IMR-90 (cell line): Measurements from ENCODE around the gene COL5A3. TPM values are rescaled to one million over a fixed set of nuclear protein-coding genes. Genes with fewer than 3 reads are reported as not detected.

Source experiments
- ATAC-seq: fragments of 200-7000 bp; cut with Tn5 transposase; 2 replicates; pipeline ENCODE4 v1.9.1; 2020; ENCODE audit warnings: low read depth, mild to moderate bottlenecking, moderate library complexity
- BruUV-seq: library from RNA; stranded (reverse); fragments of 400-500 nt; replicated peaks from 2 replicates; lab custom pipeline; 2021; lab: Mats Ljungman, UMichigan
- CTCF ChIA-PET: fragments of 300-600 bp; formaldehyde crosslinking; extraction: SDS; loops from one replicate; lab custom pipeline; 2021; ENCODE audit warnings: antibody characterized with exemption; lab: Yijun Ruan, JAX
- POLR2A ChIA-PET: fragments of 300-600 bp; sonication (Branson Sonifier 250); formaldehyde crosslinking; loops from one replicate; lab custom pipeline; 2022; ENCODE audit warnings: antibody characterized with exemption; ENCODE audit not compliant: unreplicated experiment; lab: Charles Lee
- DNase-seq: peaks from one replicate; pipeline ENCODE4 v3.0.0; 2013
- H2AFZ ChIP-seq: replicated peaks from 2 replicates; pipeline ENCODE3; 2013; ENCODE audit warnings: low read length, mild to moderate bottlenecking; ENCODE audit not compliant: poor library complexity
- H2AK5ac ChIP-seq: 2 replicates; pipeline ENCODE4 v1.6.1; 2013; ENCODE audit warnings: low read depth, low read length, inconsistent platforms
- H2AK9ac ChIP-seq: replicated peaks from 2 replicates; pipeline ENCODE3; 2013; ENCODE audit warnings: mild to moderate bottlenecking, low read depth, low read length, moderate library complexity; ENCODE audit not compliant: poor library complexity
- H2BK120ac ChIP-seq: 2 replicates; pipeline ENCODE4 v1.6.1; 2013; ENCODE audit warnings: low read depth, low read length, inconsistent platforms
- H2BK15ac ChIP-seq: 3 replicates; pipeline ENCODE4 v1.6.1; 2013; ENCODE audit warnings: low read depth, low read length, inconsistent platforms
- H2BK20ac ChIP-seq: 2 replicates; pipeline ENCODE4 v1.6.1; 2013; ENCODE audit warnings: low read depth, mild to moderate bottlenecking, inconsistent platforms, low read length, moderate library complexity
- H2BK5ac ChIP-seq: 2 replicates; pipeline ENCODE4 v1.6.1; 2013; ENCODE audit warnings: mild to moderate bottlenecking, low read depth, low read length, inconsistent platforms; ENCODE audit not compliant: poor library complexity, severe bottlenecking
- H3K14ac ChIP-seq: replicated peaks from 2 replicates; pipeline ENCODE4 v1.6.1; 2013; ENCODE audit warnings: low read depth, low read length, inconsistent platforms
- H3K18ac ChIP-seq: 2 replicates; pipeline ENCODE4 v1.6.1; 2013; ENCODE audit warnings: low read depth, low read length, control low read depth
- H3K23ac ChIP-seq: 2 replicates; pipeline ENCODE4 v1.6.1; 2013; ENCODE audit warnings: low read depth, low read length, inconsistent platforms
- H3K27ac ChIP-seq: 2 replicates; pipeline ENCODE4 v1.5.1; 2013; ENCODE audit warnings: mild to moderate bottlenecking, control low read depth, low read length; ENCODE audit not compliant: insufficient read depth
- H3K27me3 ChIP-seq: 2 replicates; pipeline ENCODE4 v1.6.1; 2013; ENCODE audit warnings: low read length; ENCODE audit not compliant: control insufficient read depth, insufficient read depth
- H3K36me3 ChIP-seq: 2 replicates; pipeline ENCODE4 v1.6.1; 2013; ENCODE audit warnings: low read length, mixed read lengths; ENCODE audit not compliant: control insufficient read depth, insufficient read depth
- H3K4ac ChIP-seq: 2 replicates; pipeline ENCODE4 v1.6.1; 2013; ENCODE audit warnings: low read depth, low read length, inconsistent platforms
- H3K4me1 ChIP-seq: 2 replicates; pipeline ENCODE4 v1.6.1; 2013; ENCODE audit warnings: low read length, mixed read lengths; ENCODE audit not compliant: control insufficient read depth, insufficient read depth
- H3K4me2 ChIP-seq: 2 replicates; pipeline ENCODE4 v1.6.1; 2013; ENCODE audit warnings: low read depth, mild to moderate bottlenecking, control low read depth, low read length, moderate library complexity
- H3K4me3 ChIP-seq: 2 replicates; pipeline ENCODE4 v1.5.1; 2013; ENCODE audit warnings: low read depth, mild to moderate bottlenecking, control low read depth, low read length, moderate library complexity; ENCODE audit not compliant: insufficient read depth
- H3K56ac ChIP-seq: 2 replicates; pipeline ENCODE4 v1.6.1; 2013; ENCODE audit warnings: low read length, inconsistent platforms; ENCODE audit not compliant: insufficient read depth; ENCODE audit errors: extremely low read depth
- H3K79me1 ChIP-seq, 2 experiments: 2 replicates each; pipeline ENCODE4 v1.6.1; 2013; ENCODE audit warnings: low read length in 2 of 2, inconsistent platforms in 1 of 2, low read depth in 1 of 2
- H3K9ac ChIP-seq: 2 replicates; pipeline ENCODE4 v1.6.1; 2013; ENCODE audit warnings: low read depth, low read length, control low read depth
- H3K9me1 ChIP-seq: 2 replicates; pipeline ENCODE4 v1.6.1; 2013; ENCODE audit warnings: low read length, inconsistent platforms; ENCODE audit not compliant: insufficient read depth
- H3K9me3 ChIP-seq: 2 replicates; pipeline ENCODE4 v1.6.1; 2013; ENCODE audit warnings: low read length; ENCODE audit not compliant: control insufficient read depth, insufficient read depth
- H4K20me1 ChIP-seq: 2 replicates; pipeline ENCODE4 v1.6.1; 2013; ENCODE audit warnings: low read length, inconsistent platforms; ENCODE audit not compliant: insufficient read depth
- H4K5ac ChIP-seq: 2 replicates; pipeline ENCODE4 v1.6.1; 2013; ENCODE audit warnings: mild to moderate bottlenecking, low read depth, low read length, control low read depth
- H4K8ac ChIP-seq, 2 experiments: 2 replicates each; pipeline ENCODE4 v1.6.1; 2013; ENCODE audit warnings: low read depth in 2 of 2, low read length in 2 of 2, control low read depth in 1 of 2, inconsistent platforms in 1 of 2
- H4K91ac ChIP-seq: 2 replicates; pipeline ENCODE4 v1.6.1; 2013; ENCODE audit warnings: low read depth, low read length, inconsistent platforms; ENCODE audit not compliant: insufficient read depth
- BHLHE40 ChIP-seq: fragments of 150-350 bp; IDR thresholded peaks from 2 replicates; pipeline ENCODE4 v1.6.1; 2016; ENCODE audit warnings: mild to moderate bottlenecking, low read depth, low read length
- CEBPB ChIP-seq: IDR thresholded peaks from 2 replicates; pipeline ENCODE4 v1.6.1; 2012; ENCODE audit warnings: low read depth, low read length, improper control_type of control experiment
- CTCF ChIP-seq: conservative IDR thresholded peaks from 2 replicates; pipeline ENCODE4 v1.5.1; 2012; ENCODE audit warnings: mild to moderate bottlenecking, low read depth, low read length, improper control_type of control experiment
- ELK1 ChIP-seq: fragments of 150-350 bp; IDR thresholded peaks from 2 replicates; pipeline ENCODE4 v1.6.1; 2016; ENCODE audit warnings: low read depth, mild to moderate bottlenecking, low read length, moderate library complexity, borderline replicate concordance
- FOS ChIP-seq: fragments of 150-350 bp; IDR thresholded peaks from 2 replicates; pipeline ENCODE4 v1.6.1; 2016; ENCODE audit warnings: low read depth, low read length
- MAFK ChIP-seq: IDR thresholded peaks from 2 replicates; pipeline ENCODE4 v1.6.1; 2012; ENCODE audit warnings: low read depth, low read length, improper control_type of control experiment
- MAZ ChIP-seq: IDR thresholded peaks from 2 replicates; pipeline ENCODE4 v1.6.1; 2012; ENCODE audit warnings: low read depth, mild to moderate bottlenecking, low read length, improper control_type of control experiment, moderate library complexity, borderline replicate concordance
- MXI1 ChIP-seq: IDR thresholded peaks from 2 replicates; pipeline ENCODE4 v1.6.1; 2012; ENCODE audit warnings: low read depth, mild to moderate bottlenecking, low read length, moderate library complexity, borderline replicate concordance
- NFE2L2 ChIP-seq: fragments of 150-350 bp; IDR thresholded peaks from 2 replicates; pipeline ENCODE4 v1.6.1; 2016; ENCODE audit warnings: low read depth, mild to moderate bottlenecking, low read length
- POLR2A ChIP-seq: IDR thresholded peaks from 2 replicates; pipeline ENCODE4 v1.6.1; 2012; ENCODE audit warnings: mild to moderate bottlenecking, low read depth, low read length
- RAD21 ChIP-seq: IDR thresholded peaks from 2 replicates; pipeline ENCODE4 v1.6.1; 2012; ENCODE audit warnings: low read length, improper control_type of control experiment
- RCOR1 ChIP-seq: IDR thresholded peaks from 2 replicates; pipeline ENCODE4 v1.6.1; 2012; ENCODE audit warnings: mild to moderate bottlenecking, low read length, improper control_type of control experiment; ENCODE audit not compliant: insufficient replicate concordance
- RFX5 ChIP-seq: IDR thresholded peaks from 2 replicates; pipeline ENCODE4 v1.8.0; 2012; ENCODE audit warnings: low read depth, mild to moderate bottlenecking, low read length, moderate library complexity
- SMC3 ChIP-seq: fragments of 150-350 bp; IDR thresholded peaks from 2 replicates; pipeline ENCODE4 v1.6.1; 2016; ENCODE audit warnings: low read depth, mild to moderate bottlenecking, antibody characterized with exemption, low read length, moderate library complexity
- USF2 ChIP-seq: fragments of 150-350 bp; IDR thresholded peaks from 2 replicates; pipeline ENCODE4 v1.6.1; 2017; ENCODE audit warnings: mild to moderate bottlenecking, antibody characterized with exemption, low read length, low read depth
- WGBS, 2 experiments: methylation state at CpG; one replicate each; pipeline versions ENCODE4 v1.1.5 to v1.1.7; 2013; ENCODE audit warnings: missing lambda C conversion rate in 2 of 2; ENCODE audit not compliant: insufficient read length in 1 of 2; ENCODE audit errors: extremely low coverage in 2 of 2; 5-methylcytosine and 5-hydroxymethylcytosine counted together
- dilution Hi-C: fragments of 300-500 bp; cut with HindIII; formaldehyde crosslinking; loops from one replicate; pipeline ENCODE4 v1.14.3; 2018; ENCODE audit warnings: low sequenced_read_pairs; ENCODE audit not compliant: unreplicated experiment
- in situ Hi-C: fragments of 300-500 bp; cut with MboI; formaldehyde crosslinking; loops from 3 replicates; pipeline ENCODE4 v1.14.3; 2019; ENCODE audit warnings: low sequenced_read_pairs, inconsistent platforms, mixed read lengths
- intact Hi-C: fragments of 100-400 bp; cut with micrococcal nuclease; formaldehyde crosslinking; loops from 2 replicates; pipeline ENCODE4 v1.10.0; 2022
- polyA plus RNA-seq, 3 experiments: library from polyadenylated mRNA; depleted of rRNA; stranded (reverse); fragments of >200 nt; gene quantifications; 2 replicates each; pipeline ENCODE4 v1.2.3, GENCODE V29; 2012; ENCODE audit warnings: low replicate concordance in 1 of 3
- total RNA-seq: library from RNA; depleted of rRNA; stranded (reverse); fragments of >200 nt; gene quantifications from 2 replicates; pipeline ENCODE4 v1.2.3, GENCODE V29; 2012

COL5A3 gene
- total and polyA plus RNA-seq, 2 of the 4 experiments (the other 2 are of a cell fraction), result 0.54 to 1.5 TPM

- H2AK9ac ChIP-seq, result no peak overlapping the region
- ATAC-seq, result no peak
- no peak overlapping the region for H2BK15ac ChIP-seq
- no peak overlapping the region for H3K4me2 ChIP-seq
- no peak overlapping the region for H3K23ac ChIP-seq
- POLR2A ChIA-PET, result no interaction called here
- peaks cover 15% of the 10 kb centered on the region for H3K9me3 ChIP-seq
- BruUV-seq, result no TSS peak
- H2AK5ac ChIP-seq, result no peak overlapping the region
- in situ Hi-C loops, result no loop called here
- 60% methylated on average over 1 of the region's 5 CpGs; no CpG with 5 or more reads in 1 of the 2 experiments for WGBS, 2 experiments
- no peak overlapping the region for H2AFZ ChIP-seq
- H3K14ac ChIP-seq, result no peak overlapping the region
- no peak overlapping the region for H3K9ac ChIP-seq
- no peak for DNase-seq
- no peak overlapping the region for H3K18ac ChIP-seq
- H3K4me1 ChIP-seq, result no peaks in the 10 kb centered on the region
- dilution Hi-C loops, result no loop called here
- no peaks in the 10 kb centered on the region for H3K79me1 ChIP-seq
- no peaks in the 10 kb centered on the region for H4K20me1 ChIP-seq
- H3K27me3 ChIP-seq, result peaks cover 47% of the 10 kb centered on the region
- TF ChIP-seq NFE2L2, result no peak
- no peak for TF ChIP-seq ELK1
- TF ChIP-seq CTCF, result no peak
- no peak for TF ChIP-seq MAFK
- TF ChIP-seq FOS, result no peak
- no peak for TF ChIP-seq BHLHE40
- TF ChIP-seq RAD21, result no peak
- no peak for TF ChIP-seq MXI1
- TF ChIP-seq POLR2A, result no peak
- no peak for TF ChIP-seq MAZ
- TF ChIP-seq SMC3, result no peak
- no peak for TF ChIP-seq RFX5
- TF ChIP-seq CEBPB, result no peak
- TF ChIP-seq USF2, result no peak
- no peak for TF ChIP-seq RCOR1
- no peak overlapping the region for H2BK120ac ChIP-seq
- no peak overlapping the region for H4K8ac ChIP-seq
- no peak overlapping the region for H2BK5ac ChIP-seq
- no peak overlapping the region for H3K4me3 ChIP-seq
- no peak overlapping the region for H2BK20ac ChIP-seq
- CTCF ChIA-PET, result no interaction called here
- no peak overlapping the region for H3K56ac ChIP-seq
- H4K91ac ChIP-seq, result no peak overlapping the region
- no peak overlapping the region for H4K5ac ChIP-seq
- H3K9me1 ChIP-seq, result no peaks in the 10 kb centered on the region
- H3K4ac ChIP-seq, result no peak overlapping the region
- intact Hi-C loops, result no loop called here
- no peaks in the 10 kb centered on the region for H3K36me3 ChIP-seq
- no peak overlapping the region for H3K27ac ChIP-seq
These were observed 26.3 kb upstream of the COL5A3 start for GRCh38 chr19:10036601-10037071.
